ENCODE data around the gene GAD1.

- TF ChIP-seq POLR2A (IDR thresholded peaks at IDR 0.05; ENCODE audit: low read depth, low read length) (no peak), JUN (IDR thresholded peaks at IDR 0.05; ENCODE audit: borderline replicate concordance, insufficient read depth, insufficient read length, low read depth) (no peak), POLR2AphosphoS5 (IDR thresholded peaks at IDR 0.05; ENCODE audit: insufficient read depth, low read depth, low read length) (no peak), EZH2 (IDR thresholded peaks at IDR 0.05; ENCODE audit: borderline replicate concordance, low read depth, low read length, severe bottlenecking) (no peak), FOS (IDR thresholded peaks at IDR 0.05; ENCODE audit: borderline replicate concordance, insufficient read depth, low read length) (no peak), MYC (IDR thresholded peaks at IDR 0.05; ENCODE audit: low read depth, low read length) (no peak)
- TF ChIP-seq, protein P1, sequence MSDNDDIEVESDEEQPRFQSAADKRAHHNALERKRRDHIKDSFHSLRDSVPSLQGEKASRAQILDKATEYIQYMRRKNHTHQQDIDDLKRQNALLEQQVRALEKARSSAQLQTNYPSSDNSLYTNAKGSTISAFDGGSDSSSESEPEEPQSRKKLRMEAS (IDR thresholded peaks at IDR 0.05; ENCODE audit: insufficient read depth, insufficient read length) = no peak
- TF ChIP-seq, protein P2, sequence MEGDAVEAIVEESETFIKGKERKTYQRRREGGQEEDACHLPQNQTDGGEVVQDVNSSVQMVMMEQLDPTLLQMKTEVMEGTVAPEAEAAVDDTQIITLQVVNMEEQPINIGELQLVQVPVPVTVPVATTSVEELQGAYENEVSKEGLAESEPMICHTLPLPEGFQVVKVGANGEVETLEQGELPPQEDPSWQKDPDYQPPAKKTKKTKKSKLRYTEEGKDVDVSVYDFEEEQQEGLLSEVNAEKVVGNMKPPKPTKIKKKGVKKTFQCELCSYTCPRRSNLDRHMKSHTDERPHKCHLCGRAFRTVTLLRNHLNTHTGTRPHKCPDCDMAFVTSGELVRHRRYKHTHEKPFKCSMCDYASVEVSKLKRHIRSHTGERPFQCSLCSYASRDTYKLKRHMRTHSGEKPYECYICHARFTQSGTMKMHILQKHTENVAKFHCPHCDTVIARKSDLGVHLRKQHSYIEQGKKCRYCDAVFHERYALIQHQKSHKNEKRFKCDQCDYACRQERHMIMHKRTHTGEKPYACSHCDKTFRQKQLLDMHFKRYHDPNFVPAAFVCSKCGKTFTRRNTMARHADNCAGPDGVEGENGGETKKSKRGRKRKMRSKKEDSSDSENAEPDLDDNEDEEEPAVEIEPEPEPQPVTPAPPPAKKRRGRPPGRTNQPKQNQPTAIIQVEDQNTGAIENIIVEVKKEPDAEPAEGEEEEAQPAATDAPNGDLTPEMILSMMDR (IDR thresholded peaks at IDR 0.05; ENCODE audit: extremely low read depth in 1 of 2, insufficient read depth in 1 of 2, low read depth in 1 of 2, low read length in 2 of 2) = no peak
These were observed 19.3 kb downstream of the GAD1 start for GRCh38 chr2:170836027-170836426.
